Measurements from ENCODE around the gene BTBD9.

The BTBD9 gene

GRCh38 chr6:38220069-38220723 is 419.5 kb downstream of the BTBD9 start:
- no peak for DNase-seq

- no peak for DNase-seq
Measured at GRCh38 chr6:38218235-38218634, 421.5 kb downstream of the BTBD9 start.

GRCh38 chr6:38216451-38216850 is 423.3 kb downstream of the BTBD9 start:
- DNase-seq = peak; percentile 12

- DNase-seq = no peak
Measured at GRCh38 chr6:38215651-38216311, 423.9 kb downstream of the BTBD9 start.

- peak; percentile 65 for DNase-seq
Measured at GRCh38 chr6:38215225-38215624, 424.5 kb downstream of the BTBD9 start.

- no peak for DNase-seq
Measured at GRCh38 chr6:38214159-38214558, 425.6 kb downstream of the BTBD9 start.

GRCh38 chr6:38213251-38213658 is 426.5 kb downstream of the BTBD9 start:
- no peak for DNase-seq

- peak; percentile 95 for DNase-seq
Measured at GRCh38 chr6:38212579-38212978, 427.1 kb downstream of the BTBD9 start.

- no peak for DNase-seq
Measured at GRCh38 chr6:38212116-38212515, 427.6 kb downstream of the BTBD9 start.

- DNase-seq = no peak
Measured at GRCh38 chr6:38209371-38210260, 430.1 kb downstream of the BTBD9 start.

- DNase-seq = no peak
Measured at GRCh38 chr6:38208028-38208427, 431.7 kb downstream of the BTBD9 start.

- no peak for DNase-seq
Measured at GRCh38 chr6:38207375-38207774, 432.4 kb downstream of the BTBD9 start.

GRCh38 chr6:38198219-38198618 is 441.5 kb downstream of the BTBD9 start:
- DNase-seq = no peak

- no peak for DNase-seq
Measured at GRCh38 chr6:38195113-38195635, 444.6 kb downstream of the BTBD9 start.

- no peak for DNase-seq
Measured at GRCh38 chr6:38194589-38194988, 445.1 kb downstream of the BTBD9 start.

- DNase-seq = no peak
Measured at GRCh38 chr6:38194282-38194572, 445.5 kb downstream of the BTBD9 start.

- no peak for DNase-seq
Measured at GRCh38 chr6:38193481-38194281, 446.0 kb downstream of the BTBD9 start.

GRCh38 chr6:38193051-38193450 is 446.7 kb downstream of the BTBD9 start:
- DNase-seq = no peak

- DNase-seq = no peak
Measured at GRCh38 chr6:38192487-38192886, 447.2 kb downstream of the BTBD9 start.

- DNase-seq = no peak
Measured at GRCh38 chr6:38192011-38192410, 447.7 kb downstream of the BTBD9 start.

- no peak for DNase-seq
Measured at GRCh38 chr6:38191418-38191817, 448.3 kb downstream of the BTBD9 start.

GRCh38 chr6:38188677-38189335 is 450.9 kb downstream of the BTBD9 start:
- DNase-seq = no peak

Measured in NCI-H345 (cell line).